Measurements from ENCODE around the gene SGCA.

Gene SGCA

DNA sequence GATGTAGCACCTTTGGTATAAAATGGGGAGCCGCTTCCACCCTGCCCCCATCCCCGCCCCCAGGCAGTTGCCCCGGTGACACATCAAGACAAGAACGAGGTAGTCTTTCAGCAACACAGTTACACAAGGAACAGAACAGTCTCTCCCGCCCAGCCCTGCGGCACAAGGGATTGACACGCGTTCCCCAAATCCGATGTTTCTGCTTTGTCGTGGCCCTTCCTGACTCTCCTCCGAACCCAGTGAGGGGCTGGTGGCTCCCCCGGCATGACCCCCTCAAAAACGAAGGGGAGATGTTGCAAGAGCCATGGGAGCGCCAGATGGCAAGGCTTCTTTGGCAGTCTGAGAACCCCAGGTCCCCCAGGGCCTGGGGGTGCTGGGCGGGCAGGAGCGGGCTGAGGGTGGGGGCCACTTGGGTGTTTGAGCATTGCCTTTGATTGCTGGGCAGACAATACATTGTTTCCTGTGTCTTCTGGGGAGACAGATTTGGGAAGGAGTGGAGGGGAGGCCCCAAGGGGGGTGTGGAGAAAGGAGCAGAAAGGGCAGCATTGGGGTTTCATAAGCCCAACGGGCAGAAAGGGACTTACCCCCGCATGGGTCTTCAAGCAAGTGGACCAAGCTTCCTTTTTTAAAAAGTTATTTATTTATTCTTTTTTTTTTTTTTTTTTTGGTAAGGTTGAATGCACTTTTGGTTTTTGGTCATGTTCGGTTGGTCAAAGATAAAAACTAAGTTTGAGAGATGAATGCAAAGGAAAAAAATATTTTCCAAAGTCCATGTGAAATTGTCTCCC, 19.0 kb downstream of the SGCA start:
- H3K4me1 ChIP-seq (ENCODE audit: control insufficient read depth, insufficient read depth, low read length), result no peaks in the 10 kb centered on the region
- no peak overlapping the region for H3K4me3 ChIP-seq (ENCODE audit: low read depth, low read length)
- H3K9me3 ChIP-seq (ENCODE audit: control insufficient read depth, insufficient read depth, low read depth, low read length), result no peaks in the 10 kb centered on the region
- peaks cover 0 to 43% of the 10 kb centered on the region in 2 experiments; a peak in 1 of 3 replicates for H3K36me3 ChIP-seq (ENCODE audit: control insufficient read depth in 2 of 2, insufficient read depth in 1 of 2, low read length in 2 of 2)
- no peak for TF ChIP-seq SP2 (tag by site-specific recombination; IDR thresholded peaks at IDR 0.05)
- TF ChIP-seq ZNF670 (tag by site-specific recombination; IDR thresholded peaks at IDR 0.05; ENCODE audit: low read depth), result no peak
- 0 out of 2 replicates have a peak, but pooled peaks have one; percentile 17 for TF ChIP-seq ZNF341 (tag by site-specific recombination; IDR thresholded peaks at IDR 0.05; ENCODE audit: low read depth)
- TF ChIP-seq ZNF266 (tag by site-specific recombination; IDR thresholded peaks at IDR 0.05; ENCODE audit: low read depth), result no peak
- TF ChIP-seq, protein P1, sequence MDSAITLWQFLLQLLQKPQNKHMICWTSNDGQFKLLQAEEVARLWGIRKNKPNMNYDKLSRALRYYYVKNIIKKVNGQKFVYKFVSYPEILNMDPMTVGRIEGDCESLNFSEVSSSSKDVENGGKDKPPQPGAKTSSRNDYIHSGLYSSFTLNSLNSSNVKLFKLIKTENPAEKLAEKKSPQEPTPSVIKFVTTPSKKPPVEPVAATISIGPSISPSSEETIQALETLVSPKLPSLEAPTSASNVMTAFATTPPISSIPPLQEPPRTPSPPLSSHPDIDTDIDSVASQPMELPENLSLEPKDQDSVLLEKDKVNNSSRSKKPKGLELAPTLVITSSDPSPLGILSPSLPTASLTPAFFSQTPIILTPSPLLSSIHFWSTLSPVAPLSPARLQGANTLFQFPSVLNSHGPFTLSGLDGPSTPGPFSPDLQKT (IDR thresholded peaks at IDR 0.05; ENCODE audit: borderline replicate concordance, low read depth, low read length), result no peak
- no peak for TF ChIP-seq ZNF248 (tag by site-specific recombination; IDR thresholded peaks at IDR 0.05)
- TF ChIP-seq ZNF184 (tag by site-specific recombination; IDR thresholded peaks at IDR 0.05), result no peak
- CTCF ChIA-PET, result no interaction called here
- POLR2A ChIA-PET, result no interaction called here
- no peak overlapping the region for H3K27ac ChIP-seq (ENCODE audit: extremely low read depth, low read depth, low read length)

DNA sequence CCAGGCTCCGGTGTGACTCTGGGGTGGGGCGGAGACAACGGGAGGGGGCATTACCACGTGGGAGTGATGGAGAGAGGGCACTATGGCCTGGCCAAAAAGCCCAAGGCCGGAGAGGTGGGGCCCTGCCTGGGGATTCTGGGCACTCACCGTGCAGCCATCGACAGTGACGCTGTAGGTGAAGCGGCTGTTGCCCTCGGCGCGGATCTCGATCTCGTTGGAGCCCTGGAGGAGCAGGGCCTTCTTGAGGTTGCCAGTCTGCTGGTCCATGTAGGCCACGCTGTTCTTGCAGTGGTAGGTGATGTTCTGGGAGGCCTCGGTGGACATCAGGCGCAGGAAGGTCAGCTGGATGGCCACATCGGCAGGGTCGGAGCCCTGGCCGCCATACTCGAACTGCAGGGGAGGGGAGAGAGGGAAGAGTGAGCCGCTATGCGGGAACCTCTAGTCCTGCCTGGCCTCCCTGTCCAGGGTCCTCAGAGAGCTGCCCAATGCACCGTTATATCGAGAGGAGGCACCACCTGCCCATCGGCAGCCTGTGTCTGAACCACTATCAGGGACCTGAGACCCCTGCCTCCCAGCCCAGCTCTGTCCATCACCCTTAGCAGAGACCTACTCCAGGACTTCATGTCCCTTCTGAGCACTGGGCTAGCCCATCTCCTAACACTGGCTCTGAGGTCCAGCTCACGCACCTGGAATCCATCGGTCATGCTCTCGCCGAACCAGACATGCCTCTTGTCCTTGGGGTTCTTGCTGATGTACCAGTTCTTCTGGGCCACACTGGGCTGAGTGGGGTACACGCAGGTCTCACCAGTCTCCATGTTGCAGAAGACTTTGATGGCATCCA, 20.0 kb downstream of the SGCA start:
- H3K4me3 ChIP-seq (ENCODE audit: low read depth, low read length), result no peak overlapping the region
- H3K4me1 ChIP-seq (ENCODE audit: control insufficient read depth, insufficient read depth, low read length), result no peaks in the 10 kb centered on the region
- CTCF ChIA-PET, result interaction anchor here (0.6 to 1.3 kb wide), 4 partner anchors 7 to 779 kb away, joined by 3 to 4 read pairs (median 3); no protein-coding TSS in a partner anchor
- no peaks in the 10 kb centered on the region for H3K9me3 ChIP-seq (ENCODE audit: control insufficient read depth, insufficient read depth, low read depth, low read length)
- no peak overlapping the region for H3K27ac ChIP-seq (ENCODE audit: extremely low read depth, low read depth, low read length)
- peaks cover 0 to 53% of the 10 kb centered on the region in 2 experiments; a peak in 1 of 3 replicates for H3K36me3 ChIP-seq (ENCODE audit: control insufficient read depth in 2 of 2, insufficient read depth in 1 of 2, low read length in 2 of 2)
- TF ChIP-seq, protein P2, sequence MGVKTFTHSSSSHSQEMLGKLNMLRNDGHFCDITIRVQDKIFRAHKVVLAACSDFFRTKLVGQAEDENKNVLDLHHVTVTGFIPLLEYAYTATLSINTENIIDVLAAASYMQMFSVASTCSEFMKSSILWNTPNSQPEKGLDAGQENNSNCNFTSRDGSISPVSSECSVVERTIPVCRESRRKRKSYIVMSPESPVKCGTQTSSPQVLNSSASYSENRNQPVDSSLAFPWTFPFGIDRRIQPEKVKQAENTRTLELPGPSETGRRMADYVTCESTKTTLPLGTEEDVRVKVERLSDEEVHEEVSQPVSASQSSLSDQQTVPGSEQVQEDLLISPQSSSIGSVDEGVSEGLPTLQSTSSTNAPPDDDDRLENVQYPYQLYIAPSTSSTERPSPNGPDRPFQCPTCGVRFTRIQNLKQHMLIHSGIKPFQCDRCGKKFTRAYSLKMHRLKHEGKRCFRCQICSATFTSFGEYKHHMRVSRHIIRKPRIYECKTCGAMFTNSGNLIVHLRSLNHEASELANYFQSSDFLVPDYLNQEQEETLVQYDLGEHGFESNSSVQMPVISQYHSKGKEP (tag by site-specific recombination; IDR thresholded peaks at IDR 0.05), result no peak
- no peak for TF ChIP-seq ZNF791 (tag by site-specific recombination; IDR thresholded peaks at IDR 0.05)
- no peak for TF ChIP-seq RBAK (tag by site-specific recombination; IDR thresholded peaks at IDR 0.05)
- TF ChIP-seq IKZF3 (tag by site-specific recombination; IDR thresholded peaks at IDR 0.05), result no peak
- TF ChIP-seq, protein P3, sequence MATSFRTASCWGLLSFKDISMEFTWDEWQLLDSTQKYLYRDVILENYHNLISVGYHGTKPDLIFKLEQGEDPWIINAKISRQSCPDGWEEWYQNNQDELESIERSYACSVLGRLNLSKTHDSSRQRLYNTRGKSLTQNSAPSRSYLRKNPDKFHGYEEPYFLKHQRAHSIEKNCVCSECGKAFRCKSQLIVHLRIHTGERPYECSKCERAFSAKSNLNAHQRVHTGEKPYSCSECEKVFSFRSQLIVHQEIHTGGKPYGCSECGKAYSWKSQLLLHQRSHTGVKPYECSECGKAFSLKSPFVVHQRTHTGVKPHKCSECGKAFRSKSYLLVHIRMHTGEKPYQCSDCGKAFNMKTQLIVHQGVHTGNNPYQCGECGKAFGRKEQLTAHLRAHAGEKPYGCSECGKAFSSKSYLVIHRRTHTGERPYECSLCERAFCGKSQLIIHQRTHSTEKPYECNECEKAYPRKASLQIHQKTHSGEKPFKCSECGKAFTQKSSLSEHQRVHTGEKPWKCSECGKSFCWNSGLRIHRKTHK (tag by site-specific recombination; IDR thresholded peaks at IDR 0.05), result no peak
- no peak for TF ChIP-seq ZNF621 (tag by site-specific recombination; IDR thresholded peaks at IDR 0.05)
- no peak for TF ChIP-seq ZNF394 (tag by site-specific recombination; IDR thresholded peaks at IDR 0.05; ENCODE audit: borderline replicate concordance)
- TF ChIP-seq KLF10 (tag by site-specific recombination; IDR thresholded peaks at IDR 0.05), result no peak
- no peak for TF ChIP-seq SETDB1 (IDR thresholded peaks at IDR 0.05; ENCODE audit: insufficient read length, low read length)
- TF ChIP-seq ZSCAN16 (tag by site-specific recombination; IDR thresholded peaks at IDR 0.05), result no peak
- no peak for TF ChIP-seq ZNF274 (IDR thresholded peaks at IDR 0.05; ENCODE audit: low read length)
- no peak for TF ChIP-seq ZNF274 (tag by site-specific recombination; IDR thresholded peaks at IDR 0.05; ENCODE audit: borderline replicate concordance)
- no peak for TF ChIP-seq ZNF548 (tag by site-specific recombination; IDR thresholded peaks at IDR 0.05)
- TF ChIP-seq ZBTB1 (tag by site-specific recombination; IDR thresholded peaks at IDR 0.05), result no peak
- TF ChIP-seq, protein P4, sequence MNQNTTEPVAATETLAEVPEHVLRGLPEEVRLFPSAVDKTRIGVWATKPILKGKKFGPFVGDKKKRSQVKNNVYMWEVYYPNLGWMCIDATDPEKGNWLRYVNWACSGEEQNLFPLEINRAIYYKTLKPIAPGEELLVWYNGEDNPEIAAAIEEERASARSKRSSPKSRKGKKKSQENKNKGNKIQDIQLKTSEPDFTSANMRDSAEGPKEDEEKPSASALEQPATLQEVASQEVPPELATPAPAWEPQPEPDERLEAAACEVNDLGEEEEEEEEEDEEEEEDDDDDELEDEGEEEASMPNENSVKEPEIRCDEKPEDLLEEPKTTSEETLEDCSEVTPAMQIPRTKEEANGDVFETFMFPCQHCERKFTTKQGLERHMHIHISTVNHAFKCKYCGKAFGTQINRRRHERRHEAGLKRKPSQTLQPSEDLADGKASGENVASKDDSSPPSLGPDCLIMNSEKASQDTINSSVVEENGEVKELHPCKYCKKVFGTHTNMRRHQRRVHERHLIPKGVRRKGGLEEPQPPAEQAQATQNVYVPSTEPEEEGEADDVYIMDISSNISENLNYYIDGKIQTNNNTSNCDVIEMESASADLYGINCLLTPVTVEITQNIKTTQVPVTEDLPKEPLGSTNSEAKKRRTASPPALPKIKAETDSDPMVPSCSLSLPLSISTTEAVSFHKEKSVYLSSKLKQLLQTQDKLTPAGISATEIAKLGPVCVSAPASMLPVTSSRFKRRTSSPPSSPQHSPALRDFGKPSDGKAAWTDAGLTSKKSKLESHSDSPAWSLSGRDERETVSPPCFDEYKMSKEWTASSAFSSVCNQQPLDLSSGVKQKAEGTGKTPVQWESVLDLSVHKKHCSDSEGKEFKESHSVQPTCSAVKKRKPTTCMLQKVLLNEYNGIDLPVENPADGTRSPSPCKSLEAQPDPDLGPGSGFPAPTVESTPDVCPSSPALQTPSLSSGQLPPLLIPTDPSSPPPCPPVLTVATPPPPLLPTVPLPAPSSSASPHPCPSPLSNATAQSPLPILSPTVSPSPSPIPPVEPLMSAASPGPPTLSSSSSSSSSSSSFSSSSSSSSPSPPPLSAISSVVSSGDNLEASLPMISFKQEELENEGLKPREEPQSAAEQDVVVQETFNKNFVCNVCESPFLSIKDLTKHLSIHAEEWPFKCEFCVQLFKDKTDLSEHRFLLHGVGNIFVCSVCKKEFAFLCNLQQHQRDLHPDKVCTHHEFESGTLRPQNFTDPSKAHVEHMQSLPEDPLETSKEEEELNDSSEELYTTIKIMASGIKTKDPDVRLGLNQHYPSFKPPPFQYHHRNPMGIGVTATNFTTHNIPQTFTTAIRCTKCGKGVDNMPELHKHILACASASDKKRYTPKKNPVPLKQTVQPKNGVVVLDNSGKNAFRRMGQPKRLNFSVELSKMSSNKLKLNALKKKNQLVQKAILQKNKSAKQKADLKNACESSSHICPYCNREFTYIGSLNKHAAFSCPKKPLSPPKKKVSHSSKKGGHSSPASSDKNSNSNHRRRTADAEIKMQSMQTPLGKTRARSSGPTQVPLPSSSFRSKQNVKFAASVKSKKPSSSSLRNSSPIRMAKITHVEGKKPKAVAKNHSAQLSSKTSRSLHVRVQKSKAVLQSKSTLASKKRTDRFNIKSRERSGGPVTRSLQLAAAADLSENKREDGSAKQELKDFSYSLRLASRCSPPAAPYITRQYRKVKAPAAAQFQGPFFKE (tag by site-specific recombination; IDR thresholded peaks at IDR 0.05; ENCODE audit: borderline replicate concordance), result no peak
- no peak for TF ChIP-seq ZNF571 (tag by site-specific recombination; IDR thresholded peaks at IDR 0.05)
- POLR2A ChIA-PET, result no interaction called here
